ENCODE measurements around the gene PER3.

DNA sequence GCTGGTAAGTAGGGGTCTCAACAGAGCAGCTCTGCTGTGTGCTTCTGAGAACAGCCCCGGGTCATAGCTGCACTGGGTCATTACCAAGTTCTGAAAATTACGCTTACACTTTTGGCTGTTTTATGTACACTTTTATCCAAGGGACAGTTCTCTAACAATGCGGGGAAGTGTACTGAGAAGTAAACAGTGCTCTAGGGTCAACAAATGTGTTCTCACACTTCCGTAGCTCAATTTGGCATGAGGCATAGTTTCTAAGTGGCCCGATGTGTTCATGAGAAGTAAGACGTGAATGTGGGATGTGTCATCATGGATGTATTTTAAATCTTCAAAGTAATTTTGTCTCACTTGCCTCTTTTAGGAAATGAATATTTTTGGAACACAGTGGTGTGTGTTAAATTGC lies 23.8 kb upstream of the PER3 start:
- TF ChIP-seq POLR2AphosphoS5 (IDR thresholded peaks at IDR 0.05; ENCODE audit: low read depth, low read length) (no peak), TAF1 (IDR thresholded peaks at IDR 0.05; ENCODE audit: borderline replicate concordance, insufficient read depth, low read length) (no peak), SIN3A (IDR thresholded peaks at IDR 0.05; ENCODE audit: borderline replicate concordance, insufficient read depth, low read length) (no peak), FOXP2 (optimal IDR thresholded peaks at IDR 0.05; ENCODE audit: borderline replicate concordance, extremely low read depth, extremely low read length, insufficient read depth) (no peak)
- TF ChIP-seq, protein P1, sequence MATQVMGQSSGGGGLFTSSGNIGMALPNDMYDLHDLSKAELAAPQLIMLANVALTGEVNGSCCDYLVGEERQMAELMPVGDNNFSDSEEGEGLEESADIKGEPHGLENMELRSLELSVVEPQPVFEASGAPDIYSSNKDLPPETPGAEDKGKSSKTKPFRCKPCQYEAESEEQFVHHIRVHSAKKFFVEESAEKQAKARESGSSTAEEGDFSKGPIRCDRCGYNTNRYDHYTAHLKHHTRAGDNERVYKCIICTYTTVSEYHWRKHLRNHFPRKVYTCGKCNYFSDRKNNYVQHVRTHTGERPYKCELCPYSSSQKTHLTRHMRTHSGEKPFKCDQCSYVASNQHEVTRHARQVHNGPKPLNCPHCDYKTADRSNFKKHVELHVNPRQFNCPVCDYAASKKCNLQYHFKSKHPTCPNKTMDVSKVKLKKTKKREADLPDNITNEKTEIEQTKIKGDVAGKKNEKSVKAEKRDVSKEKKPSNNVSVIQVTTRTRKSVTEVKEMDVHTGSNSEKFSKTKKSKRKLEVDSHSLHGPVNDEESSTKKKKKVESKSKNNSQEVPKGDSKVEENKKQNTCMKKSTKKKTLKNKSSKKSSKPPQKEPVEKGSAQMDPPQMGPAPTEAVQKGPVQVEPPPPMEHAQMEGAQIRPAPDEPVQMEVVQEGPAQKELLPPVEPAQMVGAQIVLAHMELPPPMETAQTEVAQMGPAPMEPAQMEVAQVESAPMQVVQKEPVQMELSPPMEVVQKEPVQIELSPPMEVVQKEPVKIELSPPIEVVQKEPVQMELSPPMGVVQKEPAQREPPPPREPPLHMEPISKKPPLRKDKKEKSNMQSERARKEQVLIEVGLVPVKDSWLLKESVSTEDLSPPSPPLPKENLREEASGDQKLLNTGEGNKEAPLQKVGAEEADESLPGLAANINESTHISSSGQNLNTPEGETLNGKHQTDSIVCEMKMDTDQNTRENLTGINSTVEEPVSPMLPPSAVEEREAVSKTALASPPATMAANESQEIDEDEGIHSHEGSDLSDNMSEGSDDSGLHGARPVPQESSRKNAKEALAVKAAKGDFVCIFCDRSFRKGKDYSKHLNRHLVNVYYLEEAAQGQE (IDR thresholded peaks at IDR 0.05; ENCODE audit: insufficient read depth in 1 of 2, low read depth in 2 of 2, low read length in 2 of 2), result no peak
